ENCODE data around the gene PPRC1. TPM values are rescaled to one million over a fixed set of nuclear protein-coding genes. Genes with fewer than 3 reads are reported as not detected.

The PPRC1 gene, protein sequence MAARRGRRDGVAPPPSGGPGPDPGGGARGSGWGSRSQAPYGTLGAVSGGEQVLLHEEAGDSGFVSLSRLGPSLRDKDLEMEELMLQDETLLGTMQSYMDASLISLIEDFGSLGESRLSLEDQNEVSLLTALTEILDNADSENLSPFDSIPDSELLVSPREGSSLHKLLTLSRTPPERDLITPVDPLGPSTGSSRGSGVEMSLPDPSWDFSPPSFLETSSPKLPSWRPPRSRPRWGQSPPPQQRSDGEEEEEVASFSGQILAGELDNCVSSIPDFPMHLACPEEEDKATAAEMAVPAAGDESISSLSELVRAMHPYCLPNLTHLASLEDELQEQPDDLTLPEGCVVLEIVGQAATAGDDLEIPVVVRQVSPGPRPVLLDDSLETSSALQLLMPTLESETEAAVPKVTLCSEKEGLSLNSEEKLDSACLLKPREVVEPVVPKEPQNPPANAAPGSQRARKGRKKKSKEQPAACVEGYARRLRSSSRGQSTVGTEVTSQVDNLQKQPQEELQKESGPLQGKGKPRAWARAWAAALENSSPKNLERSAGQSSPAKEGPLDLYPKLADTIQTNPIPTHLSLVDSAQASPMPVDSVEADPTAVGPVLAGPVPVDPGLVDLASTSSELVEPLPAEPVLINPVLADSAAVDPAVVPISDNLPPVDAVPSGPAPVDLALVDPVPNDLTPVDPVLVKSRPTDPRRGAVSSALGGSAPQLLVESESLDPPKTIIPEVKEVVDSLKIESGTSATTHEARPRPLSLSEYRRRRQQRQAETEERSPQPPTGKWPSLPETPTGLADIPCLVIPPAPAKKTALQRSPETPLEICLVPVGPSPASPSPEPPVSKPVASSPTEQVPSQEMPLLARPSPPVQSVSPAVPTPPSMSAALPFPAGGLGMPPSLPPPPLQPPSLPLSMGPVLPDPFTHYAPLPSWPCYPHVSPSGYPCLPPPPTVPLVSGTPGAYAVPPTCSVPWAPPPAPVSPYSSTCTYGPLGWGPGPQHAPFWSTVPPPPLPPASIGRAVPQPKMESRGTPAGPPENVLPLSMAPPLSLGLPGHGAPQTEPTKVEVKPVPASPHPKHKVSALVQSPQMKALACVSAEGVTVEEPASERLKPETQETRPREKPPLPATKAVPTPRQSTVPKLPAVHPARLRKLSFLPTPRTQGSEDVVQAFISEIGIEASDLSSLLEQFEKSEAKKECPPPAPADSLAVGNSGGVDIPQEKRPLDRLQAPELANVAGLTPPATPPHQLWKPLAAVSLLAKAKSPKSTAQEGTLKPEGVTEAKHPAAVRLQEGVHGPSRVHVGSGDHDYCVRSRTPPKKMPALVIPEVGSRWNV (N-terminal part only)
- total RNA-seq = 62.6 to 65.0 TPM (median 64.9 TPM) in 3 replicates

DNA sequence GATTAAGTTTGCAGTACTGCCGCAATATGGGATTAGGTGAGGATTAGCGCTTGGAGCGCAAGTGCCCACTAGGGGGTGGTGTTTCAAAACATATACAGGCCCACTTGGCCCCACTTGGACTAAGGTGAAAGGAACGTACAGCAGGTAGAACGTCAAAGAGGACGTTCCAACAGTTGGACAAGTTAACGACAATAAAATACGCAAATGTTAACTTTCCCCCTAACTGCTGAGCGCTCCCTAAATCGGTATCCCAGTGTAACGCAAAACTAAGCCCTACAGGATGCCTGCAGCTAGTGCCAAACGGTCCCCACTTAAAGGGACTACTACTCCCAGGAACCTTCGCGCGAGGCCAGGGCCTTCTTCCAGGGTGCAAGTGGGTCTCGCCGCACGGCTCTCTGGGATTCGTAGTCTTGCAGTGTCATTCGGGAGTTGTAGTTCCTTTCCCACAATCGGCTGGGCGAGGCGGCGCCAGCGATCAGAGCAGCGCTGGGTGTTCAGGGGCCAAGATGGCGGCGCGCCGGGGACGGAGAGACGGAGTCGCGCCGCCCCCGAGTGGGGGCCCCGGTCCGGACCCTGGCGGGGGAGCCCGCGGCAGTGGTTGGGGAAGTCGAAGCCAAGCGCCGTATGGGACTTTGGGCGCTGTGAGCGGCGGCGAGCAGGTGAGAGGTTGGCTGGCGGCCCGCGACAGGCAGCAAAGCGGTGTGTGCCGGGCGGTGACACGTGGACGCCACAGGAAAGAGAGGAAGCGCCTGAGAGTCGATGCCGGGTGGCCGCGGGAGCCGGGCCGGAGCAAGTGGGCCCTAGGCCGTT lies at the start of gene PPRC1:
TSS of gene PPRC1 (plus strand) at position 478 of the 810 bp plus-strand sequence. CDS start at position 507, 29 bp downstream.
- H3K36me3 Mint-ChIP-seq = no peaks in the 10 kb centered on the region
- H3K27ac Mint-ChIP-seq = peak within 1 kb of the TSS; percentile 99
- H3K4me3 Mint-ChIP-seq = peak within 1 kb of the TSS; percentile 97
- peak; percentile 91 to 94 for DNase-seq (ENCODE audit: low spot score in 2 of 2, unreplicated experiment in 2 of 2)
- H3K27me3 Mint-ChIP-seq (ENCODE audit: low read depth) = no peaks in the 10 kb centered on the region
- H3K4me1 Mint-ChIP-seq = peaks cover 27% of the 10 kb centered on the region
- TF ChIP-seq, protein P1, sequence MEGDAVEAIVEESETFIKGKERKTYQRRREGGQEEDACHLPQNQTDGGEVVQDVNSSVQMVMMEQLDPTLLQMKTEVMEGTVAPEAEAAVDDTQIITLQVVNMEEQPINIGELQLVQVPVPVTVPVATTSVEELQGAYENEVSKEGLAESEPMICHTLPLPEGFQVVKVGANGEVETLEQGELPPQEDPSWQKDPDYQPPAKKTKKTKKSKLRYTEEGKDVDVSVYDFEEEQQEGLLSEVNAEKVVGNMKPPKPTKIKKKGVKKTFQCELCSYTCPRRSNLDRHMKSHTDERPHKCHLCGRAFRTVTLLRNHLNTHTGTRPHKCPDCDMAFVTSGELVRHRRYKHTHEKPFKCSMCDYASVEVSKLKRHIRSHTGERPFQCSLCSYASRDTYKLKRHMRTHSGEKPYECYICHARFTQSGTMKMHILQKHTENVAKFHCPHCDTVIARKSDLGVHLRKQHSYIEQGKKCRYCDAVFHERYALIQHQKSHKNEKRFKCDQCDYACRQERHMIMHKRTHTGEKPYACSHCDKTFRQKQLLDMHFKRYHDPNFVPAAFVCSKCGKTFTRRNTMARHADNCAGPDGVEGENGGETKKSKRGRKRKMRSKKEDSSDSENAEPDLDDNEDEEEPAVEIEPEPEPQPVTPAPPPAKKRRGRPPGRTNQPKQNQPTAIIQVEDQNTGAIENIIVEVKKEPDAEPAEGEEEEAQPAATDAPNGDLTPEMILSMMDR (IDR thresholded peaks at IDR 0.05; ENCODE audit: unreplicated experiment) = peak; percentile 85
- no peaks in the 10 kb centered on the region for H3K9me3 Mint-ChIP-seq

DNA sequence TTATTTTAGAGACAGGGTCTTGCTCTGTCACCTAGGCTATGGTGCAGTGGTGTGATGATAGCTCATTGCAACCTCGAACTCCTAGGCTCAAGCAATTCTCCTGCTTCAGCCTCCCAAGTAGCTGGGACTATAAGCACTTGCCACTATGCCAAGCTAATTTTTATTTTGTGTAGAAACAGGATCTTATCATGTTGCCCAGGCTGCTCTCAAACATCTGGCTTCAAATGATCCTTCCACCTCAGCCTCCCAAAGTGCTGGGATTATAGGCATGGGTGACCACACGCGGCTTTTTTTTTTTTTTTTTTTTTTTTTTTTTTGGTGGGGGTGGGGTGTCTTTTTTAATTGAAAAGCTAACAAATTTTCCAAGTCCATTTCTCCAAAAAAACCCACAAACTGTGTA lies 49.3 kb upstream of the PPRC1 start:
- Mint-ChIP-seq H3K36me3 (peaks cover 8% of the 10 kb centered on the region), H3K27me3 (ENCODE audit: low read depth) (no peaks in the 10 kb centered on the region), H3K27ac (no peak overlapping the region), H3K9me3 (no peaks in the 10 kb centered on the region), H3K4me3 (no peak overlapping the region), H3K4me1 (no peaks in the 10 kb centered on the region)
- TF ChIP-seq, protein P1 (IDR thresholded peaks at IDR 0.05; ENCODE audit: unreplicated experiment) = no peak
- no peak for DNase-seq (ENCODE audit: low spot score in 2 of 2, unreplicated experiment in 2 of 2)

DNA sequence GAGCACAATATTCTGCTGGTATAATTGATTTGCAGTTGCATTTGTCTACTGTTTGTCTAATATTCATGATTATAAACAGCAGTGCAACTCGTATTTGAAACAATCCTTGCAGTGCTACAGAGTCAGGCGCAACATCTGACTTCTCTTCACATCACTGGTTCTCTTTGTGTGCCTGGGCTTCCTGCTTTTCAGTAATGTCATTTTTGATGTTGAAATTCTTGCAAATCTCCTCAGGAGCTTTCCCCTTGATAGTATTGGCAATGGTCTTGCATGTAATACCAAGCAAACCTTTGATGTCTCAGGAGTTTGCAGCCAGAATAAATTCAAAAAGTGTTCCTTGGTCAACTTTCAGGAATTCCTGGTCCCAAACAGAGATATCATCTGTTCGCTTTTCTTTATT lies 47.5 kb upstream of the PPRC1 start:
- peaks cover 7% of the 10 kb centered on the region for H3K36me3 Mint-ChIP-seq
- TF ChIP-seq, protein P1 (IDR thresholded peaks at IDR 0.05; ENCODE audit: unreplicated experiment) = no peak

DNA sequence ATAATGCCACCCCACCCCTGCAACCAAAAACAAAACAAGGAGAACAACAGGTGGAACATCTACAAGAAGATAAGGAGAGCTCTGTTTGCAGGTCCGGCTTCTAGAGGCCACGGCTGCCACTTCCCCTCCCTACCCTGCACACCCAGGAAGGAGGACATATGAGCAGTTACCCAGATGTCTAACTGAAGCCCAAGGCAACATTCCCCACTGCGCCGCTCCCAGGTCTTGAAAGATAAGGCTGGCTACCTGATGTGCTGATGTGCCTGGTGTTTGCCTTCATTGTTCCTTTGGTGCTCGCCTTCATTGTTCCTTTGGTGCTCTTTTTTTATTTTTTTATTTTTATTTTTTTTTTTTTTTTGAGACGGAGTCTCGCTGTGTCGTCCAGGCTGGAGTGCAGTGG lies 46.6 kb upstream of the PPRC1 start:
- no peaks in the 10 kb centered on the region for H3K9me3 Mint-ChIP-seq
- DNase-seq (ENCODE audit: low spot score in 2 of 2, unreplicated experiment in 2 of 2) = no peak
- TF ChIP-seq, protein P1 (IDR thresholded peaks at IDR 0.05; ENCODE audit: unreplicated experiment) = no peak
- H3K36me3 Mint-ChIP-seq = peaks cover 6% of the 10 kb centered on the region
- H3K4me1 Mint-ChIP-seq = no peaks in the 10 kb centered on the region
- no peak overlapping the region for H3K4me3 Mint-ChIP-seq
- H3K27ac Mint-ChIP-seq = no peak overlapping the region
- no peaks in the 10 kb centered on the region for H3K27me3 Mint-ChIP-seq (ENCODE audit: low read depth)

More for the DNA sequence above, 47.5 kb upstream of the PPRC1 start:
- DNase-seq (ENCODE audit: low spot score in 2 of 2, unreplicated experiment in 2 of 2) = no peak
- Mint-ChIP-seq H3K9me3 (no peaks in the 10 kb centered on the region), H3K4me1 (no peaks in the 10 kb centered on the region), H3K4me3 (no peak overlapping the region), H3K27ac (no peak overlapping the region), H3K27me3 (ENCODE audit: low read depth) (no peaks in the 10 kb centered on the region)
